OCI-LY1 (cell line): ENCODE measurements around the gene ASZ1.

Experiments used
- CTCF ChIP-seq: fragments of 200-600 bp; sonication (generic), shearing (Covaris generic); IDR thresholded peaks from 2 replicates; pipeline ENCODE4 v1.5.1; 2017; ENCODE audit warnings: mild to moderate bottlenecking, antibody characterized with exemption, low read length, moderate library complexity, mixed read lengths
- EZH2 ChIP-seq: fragments of 200-600 bp; sonication (generic), shearing (Covaris generic); IDR thresholded peaks from 2 replicates; pipeline ENCODE4 v1.8.0; 2017; ENCODE audit warnings: borderline replicate concordance, mixed run types, mild to moderate bottlenecking, antibody characterized with exemption, low read length, moderate library complexity, mixed read lengths

GRCh38 chr7:117319181-117319580 lies 108.1 kb downstream of the ASZ1 start:
- no peak for TF ChIP-seq CTCF
- no peak for TF ChIP-seq EZH2
